IMR-90 (cell line): ENCODE results near the gene OR10A3. TPM values are rescaled to one million over a fixed set of nuclear protein-coding genes. Genes with fewer than 3 reads are reported as not detected.
A peak's percentile ranks its signal among the peaks of the same experiment; 100 is the strongest.

Experiments used
- ATAC-seq: fragments of 200-7000 bp; cut with Tn5 transposase; 2 replicates; pipeline ENCODE4 v1.9.1; 2020; ENCODE audit warnings: low read depth, mild to moderate bottlenecking, moderate library complexity
- BruUV-seq: library from RNA; stranded (reverse); fragments of 400-500 nt; replicated peaks from 2 replicates; lab custom pipeline; 2021; lab: Mats Ljungman, UMichigan
- CTCF ChIA-PET: fragments of 300-600 bp; formaldehyde crosslinking; extraction: SDS; loops from one replicate; lab custom pipeline; 2021; ENCODE audit warnings: antibody characterized with exemption; lab: Yijun Ruan, JAX
- POLR2A ChIA-PET: fragments of 300-600 bp; sonication (Branson Sonifier 250); formaldehyde crosslinking; loops from one replicate; lab custom pipeline; 2022; ENCODE audit warnings: antibody characterized with exemption; ENCODE audit not compliant: unreplicated experiment; lab: Charles Lee
- DNase-seq: peaks from one replicate; pipeline ENCODE4 v3.0.0; 2013
- H2AFZ ChIP-seq: replicated peaks from 2 replicates; pipeline ENCODE3; 2013; ENCODE audit warnings: low read length, mild to moderate bottlenecking; ENCODE audit not compliant: poor library complexity
- H2AK5ac ChIP-seq: 2 replicates; pipeline ENCODE4 v1.6.1; 2013; ENCODE audit warnings: low read depth, low read length, inconsistent platforms
- H2AK9ac ChIP-seq: replicated peaks from 2 replicates; pipeline ENCODE3; 2013; ENCODE audit warnings: mild to moderate bottlenecking, low read depth, low read length, moderate library complexity; ENCODE audit not compliant: poor library complexity
- H2BK120ac ChIP-seq: 2 replicates; pipeline ENCODE4 v1.6.1; 2013; ENCODE audit warnings: low read depth, low read length, inconsistent platforms
- H2BK15ac ChIP-seq: 3 replicates; pipeline ENCODE4 v1.6.1; 2013; ENCODE audit warnings: low read depth, low read length, inconsistent platforms
- H2BK20ac ChIP-seq: 2 replicates; pipeline ENCODE4 v1.6.1; 2013; ENCODE audit warnings: low read depth, mild to moderate bottlenecking, inconsistent platforms, low read length, moderate library complexity
- H2BK5ac ChIP-seq: 2 replicates; pipeline ENCODE4 v1.6.1; 2013; ENCODE audit warnings: mild to moderate bottlenecking, low read depth, low read length, inconsistent platforms; ENCODE audit not compliant: poor library complexity, severe bottlenecking
- H3K14ac ChIP-seq: replicated peaks from 2 replicates; pipeline ENCODE4 v1.6.1; 2013; ENCODE audit warnings: low read depth, low read length, inconsistent platforms
- H3K18ac ChIP-seq: 2 replicates; pipeline ENCODE4 v1.6.1; 2013; ENCODE audit warnings: low read depth, low read length, control low read depth
- H3K23ac ChIP-seq: 2 replicates; pipeline ENCODE4 v1.6.1; 2013; ENCODE audit warnings: low read depth, low read length, inconsistent platforms
- H3K27ac ChIP-seq: 2 replicates; pipeline ENCODE4 v1.5.1; 2013; ENCODE audit warnings: mild to moderate bottlenecking, control low read depth, low read length; ENCODE audit not compliant: insufficient read depth
- H3K27me3 ChIP-seq: 2 replicates; pipeline ENCODE4 v1.6.1; 2013; ENCODE audit warnings: low read length; ENCODE audit not compliant: control insufficient read depth, insufficient read depth
- H3K36me3 ChIP-seq: 2 replicates; pipeline ENCODE4 v1.6.1; 2013; ENCODE audit warnings: low read length, mixed read lengths; ENCODE audit not compliant: control insufficient read depth, insufficient read depth
- H3K4ac ChIP-seq: 2 replicates; pipeline ENCODE4 v1.6.1; 2013; ENCODE audit warnings: low read depth, low read length, inconsistent platforms
- H3K4me1 ChIP-seq: 2 replicates; pipeline ENCODE4 v1.6.1; 2013; ENCODE audit warnings: low read length, mixed read lengths; ENCODE audit not compliant: control insufficient read depth, insufficient read depth
- H3K4me2 ChIP-seq: 2 replicates; pipeline ENCODE4 v1.6.1; 2013; ENCODE audit warnings: low read depth, mild to moderate bottlenecking, control low read depth, low read length, moderate library complexity
- H3K4me3 ChIP-seq: 2 replicates; pipeline ENCODE4 v1.5.1; 2013; ENCODE audit warnings: low read depth, mild to moderate bottlenecking, control low read depth, low read length, moderate library complexity; ENCODE audit not compliant: insufficient read depth
- H3K56ac ChIP-seq: 2 replicates; pipeline ENCODE4 v1.6.1; 2013; ENCODE audit warnings: low read length, inconsistent platforms; ENCODE audit not compliant: insufficient read depth; ENCODE audit errors: extremely low read depth
- H3K79me1 ChIP-seq, 2 experiments: 2 replicates each; pipeline ENCODE4 v1.6.1; 2013; ENCODE audit warnings: low read length in 2 of 2, inconsistent platforms in 1 of 2, low read depth in 1 of 2
- H3K9ac ChIP-seq: 2 replicates; pipeline ENCODE4 v1.6.1; 2013; ENCODE audit warnings: low read depth, low read length, control low read depth
- H3K9me1 ChIP-seq: 2 replicates; pipeline ENCODE4 v1.6.1; 2013; ENCODE audit warnings: low read length, inconsistent platforms; ENCODE audit not compliant: insufficient read depth
- H3K9me3 ChIP-seq: 2 replicates; pipeline ENCODE4 v1.6.1; 2013; ENCODE audit warnings: low read length; ENCODE audit not compliant: control insufficient read depth, insufficient read depth
- H4K20me1 ChIP-seq: 2 replicates; pipeline ENCODE4 v1.6.1; 2013; ENCODE audit warnings: low read length, inconsistent platforms; ENCODE audit not compliant: insufficient read depth
- H4K5ac ChIP-seq: 2 replicates; pipeline ENCODE4 v1.6.1; 2013; ENCODE audit warnings: mild to moderate bottlenecking, low read depth, low read length, control low read depth
- H4K8ac ChIP-seq, 2 experiments: 2 replicates each; pipeline ENCODE4 v1.6.1; 2013; ENCODE audit warnings: low read depth in 2 of 2, low read length in 2 of 2, control low read depth in 1 of 2, inconsistent platforms in 1 of 2
- H4K91ac ChIP-seq: 2 replicates; pipeline ENCODE4 v1.6.1; 2013; ENCODE audit warnings: low read depth, low read length, inconsistent platforms; ENCODE audit not compliant: insufficient read depth
- BHLHE40 ChIP-seq: fragments of 150-350 bp; IDR thresholded peaks from 2 replicates; pipeline ENCODE4 v1.6.1; 2016; ENCODE audit warnings: mild to moderate bottlenecking, low read depth, low read length
- CEBPB ChIP-seq: IDR thresholded peaks from 2 replicates; pipeline ENCODE4 v1.6.1; 2012; ENCODE audit warnings: low read depth, low read length, improper control_type of control experiment
- CHD1 ChIP-seq: IDR thresholded peaks from 2 replicates; pipeline ENCODE4 v1.6.1; 2012; ENCODE audit warnings: low read depth, low read length, improper control_type of control experiment
- CTCF ChIP-seq: conservative IDR thresholded peaks from 2 replicates; pipeline ENCODE4 v1.5.1; 2012; ENCODE audit warnings: mild to moderate bottlenecking, low read depth, low read length, improper control_type of control experiment
- ELK1 ChIP-seq: fragments of 150-350 bp; IDR thresholded peaks from 2 replicates; pipeline ENCODE4 v1.6.1; 2016; ENCODE audit warnings: low read depth, mild to moderate bottlenecking, low read length, moderate library complexity, borderline replicate concordance
- FOS ChIP-seq: fragments of 150-350 bp; IDR thresholded peaks from 2 replicates; pipeline ENCODE4 v1.6.1; 2016; ENCODE audit warnings: low read depth, low read length
- MAFK ChIP-seq: IDR thresholded peaks from 2 replicates; pipeline ENCODE4 v1.6.1; 2012; ENCODE audit warnings: low read depth, low read length, improper control_type of control experiment
- MAZ ChIP-seq: IDR thresholded peaks from 2 replicates; pipeline ENCODE4 v1.6.1; 2012; ENCODE audit warnings: low read depth, mild to moderate bottlenecking, low read length, improper control_type of control experiment, moderate library complexity, borderline replicate concordance
- MXI1 ChIP-seq: IDR thresholded peaks from 2 replicates; pipeline ENCODE4 v1.6.1; 2012; ENCODE audit warnings: low read depth, mild to moderate bottlenecking, low read length, moderate library complexity, borderline replicate concordance
- NFE2L2 ChIP-seq: fragments of 150-350 bp; IDR thresholded peaks from 2 replicates; pipeline ENCODE4 v1.6.1; 2016; ENCODE audit warnings: low read depth, mild to moderate bottlenecking, low read length
- POLR2A ChIP-seq: IDR thresholded peaks from 2 replicates; pipeline ENCODE4 v1.6.1; 2012; ENCODE audit warnings: mild to moderate bottlenecking, low read depth, low read length
- RAD21 ChIP-seq: IDR thresholded peaks from 2 replicates; pipeline ENCODE4 v1.6.1; 2012; ENCODE audit warnings: low read length, improper control_type of control experiment
- RCOR1 ChIP-seq: IDR thresholded peaks from 2 replicates; pipeline ENCODE4 v1.6.1; 2012; ENCODE audit warnings: mild to moderate bottlenecking, low read length, improper control_type of control experiment; ENCODE audit not compliant: insufficient replicate concordance
- RFX5 ChIP-seq: IDR thresholded peaks from 2 replicates; pipeline ENCODE4 v1.8.0; 2012; ENCODE audit warnings: low read depth, mild to moderate bottlenecking, low read length, moderate library complexity
- SMC3 ChIP-seq: fragments of 150-350 bp; IDR thresholded peaks from 2 replicates; pipeline ENCODE4 v1.6.1; 2016; ENCODE audit warnings: low read depth, mild to moderate bottlenecking, antibody characterized with exemption, low read length, moderate library complexity
- USF2 ChIP-seq: fragments of 150-350 bp; IDR thresholded peaks from 2 replicates; pipeline ENCODE4 v1.6.1; 2017; ENCODE audit warnings: mild to moderate bottlenecking, antibody characterized with exemption, low read length, low read depth
- WGBS, 2 experiments: methylation state at CpG; one replicate each; pipeline versions ENCODE4 v1.1.5 to v1.1.7; 2013; ENCODE audit warnings: missing lambda C conversion rate in 2 of 2; ENCODE audit not compliant: insufficient read length in 1 of 2; ENCODE audit errors: extremely low coverage in 2 of 2; 5-methylcytosine and 5-hydroxymethylcytosine counted together
- dilution Hi-C: fragments of 300-500 bp; cut with HindIII; formaldehyde crosslinking; loops from one replicate; pipeline ENCODE4 v1.14.3; 2018; ENCODE audit warnings: low sequenced_read_pairs; ENCODE audit not compliant: unreplicated experiment
- in situ Hi-C: fragments of 300-500 bp; cut with MboI; formaldehyde crosslinking; loops from 3 replicates; pipeline ENCODE4 v1.14.3; 2019; ENCODE audit warnings: low sequenced_read_pairs, inconsistent platforms, mixed read lengths
- intact Hi-C: fragments of 100-400 bp; cut with micrococcal nuclease; formaldehyde crosslinking; loops from 2 replicates; pipeline ENCODE4 v1.10.0; 2022
- polyA plus RNA-seq, 3 experiments: library from polyadenylated mRNA; depleted of rRNA; stranded (reverse); fragments of >200 nt; gene quantifications; 2 replicates each; pipeline ENCODE4 v1.2.3, GENCODE V29; 2012; ENCODE audit warnings: low replicate concordance in 1 of 3
- total RNA-seq: library from RNA; depleted of rRNA; stranded (reverse); fragments of >200 nt; gene quantifications from 2 replicates; pipeline ENCODE4 v1.2.3, GENCODE V29; 2012

Gene OR10A3
- total and polyA plus RNA-seq, 2 of the 4 experiments (the other 2 are of a cell fraction) = 0.03 TPM; not detected in 1

GRCh38 chr11:7903940-7904339 lies 37.6 kb downstream of the OR10A3 start:
- WGBS, 2 experiments = no CpG with 5 or more reads among the region's 2 CpGs
- TF ChIP-seq CEBPB = no peak
- no peak for TF ChIP-seq RCOR1
- TF ChIP-seq USF2 = no peak
- no peak for TF ChIP-seq ELK1
- TF ChIP-seq FOS = no peak
- TF ChIP-seq CHD1 = no peak
- TF ChIP-seq CTCF = no peak
- TF ChIP-seq MXI1 = no peak
- TF ChIP-seq RAD21 = no peak
- TF ChIP-seq POLR2A = no peak
- TF ChIP-seq BHLHE40 = no peak
- no peak for TF ChIP-seq SMC3
- no peak for TF ChIP-seq NFE2L2
- no peak for TF ChIP-seq MAFK
- TF ChIP-seq MAZ = no peak
- TF ChIP-seq RFX5 = no peak
- POLR2A ChIA-PET = interaction anchor here (1.3 kb wide), 1 partner anchor 83 kb away, joined by 5 read pairs; the partner anchor contains the start of gene EIF3F
- peaks cover 9% of the 10 kb centered on the region for H3K4me1 ChIP-seq
- H3K4me2 ChIP-seq = no peak overlapping the region
- H3K4ac ChIP-seq = no peak overlapping the region
- H3K56ac ChIP-seq = no peak overlapping the region
- dilution Hi-C loops (no loop called here), intact Hi-C loops (no loop called here), in situ Hi-C loops (no loop called here)
- H3K9ac ChIP-seq = no peak overlapping the region
- no peaks in the 10 kb centered on the region for H4K20me1 ChIP-seq
- BruUV-seq = no TSS peak
- H2BK15ac ChIP-seq = no peak overlapping the region
- H3K14ac ChIP-seq = no peak overlapping the region
- no peak for DNase-seq
- no peak for ATAC-seq
- H2AK5ac ChIP-seq = no peak overlapping the region
- H2BK5ac ChIP-seq = no peak overlapping the region
- H2AK9ac ChIP-seq = no peak overlapping the region
- H3K27me3 ChIP-seq = no peaks in the 10 kb centered on the region
- H3K4me3 ChIP-seq = no peak overlapping the region
- H3K36me3 ChIP-seq = no peaks in the 10 kb centered on the region
- H2BK120ac ChIP-seq = no peak overlapping the region
- no peak overlapping the region; the same call in 1 of the 2 replicates for H4K5ac ChIP-seq
- H2AFZ ChIP-seq = no peak overlapping the region
- H4K8ac ChIP-seq = peak overlapping the region in 1 of 2 experiments; percentile 26; a peak in 1 of 4 replicates
- H3K9me1 ChIP-seq = peaks cover 5% of the 10 kb centered on the region; the same call in 1 of the 2 replicates
- no peak overlapping the region for H3K18ac ChIP-seq
- no peak overlapping the region for H3K23ac ChIP-seq
- no peak overlapping the region for H3K27ac ChIP-seq
- no peaks in the 10 kb centered on the region for H3K9me3 ChIP-seq
- no peak overlapping the region for H2BK20ac ChIP-seq
- peaks cover 0 to 3% of the 10 kb centered on the region in 2 experiments; a peak in 1 of 4 replicates for H3K79me1 ChIP-seq
- no peak overlapping the region for H4K91ac ChIP-seq
- CTCF ChIA-PET = interaction anchor here (3.1 to 5.4 kb wide), 2 partner anchors 12 to 82 kb away, joined by 19 to 79 read pairs; partner anchors contain the start of gene EIF3F
